NCI-H748 (cell line): Measurements from ENCODE around the gene GATA5.

Experiments
- DNase-seq: peaks from one replicate; lab custom pipeline; 2025; ENCODE audit not compliant: unreplicated experiment; lab: John Stamatoyannopoulos, UW

GATA5 gene

GRCh38 chr20:62475772-62476055, at the start of gene GATA5:
GATA5 (minus strand) TSS chr20:62475995; CDS start chr20:62475521, 474 bp downstream.
- DNase-seq: no peak

GRCh38 chr20:62525014-62525413, 49.2 kb upstream of the GATA5 start:
- DNase-seq: no peak

GRCh38 chr20:62524505-62524911, 48.7 kb upstream of the GATA5 start:
- DNase-seq: no peak

- DNase-seq: no peak
Observed at GRCh38 chr20:62523473-62524203, 47.8 kb upstream of the GATA5 start.

- DNase-seq: no peak
Observed at GRCh38 chr20:62522748-62523396, 47.1 kb upstream of the GATA5 start.

- no peak for DNase-seq
Observed at GRCh38 chr20:62519826-62520225, 44.0 kb upstream of the GATA5 start.

- no peak for DNase-seq
Observed at GRCh38 chr20:62518911-62519310, 43.1 kb upstream of the GATA5 start.

- DNase-seq: no peak
Observed at GRCh38 chr20:62517901-62518610, 42.3 kb upstream of the GATA5 start.

- DNase-seq: no peak
Observed at GRCh38 chr20:62517168-62517567, 41.4 kb upstream of the GATA5 start.

GRCh38 chr20:62516338-62516737, 40.5 kb upstream of the GATA5 start:
- peak; percentile 32 for DNase-seq

- no peak for DNase-seq
Observed at GRCh38 chr20:62515826-62516225, 40.0 kb upstream of the GATA5 start.

- no peak for DNase-seq
Observed at GRCh38 chr20:62515280-62515679, 39.5 kb upstream of the GATA5 start.

- DNase-seq: no peak
Observed at GRCh38 chr20:62513991-62514390, 38.2 kb upstream of the GATA5 start.

GRCh38 chr20:62511915-62512610, 36.3 kb upstream of the GATA5 start:
- DNase-seq: no peak

GRCh38 chr20:62511300-62511914, 35.6 kb upstream of the GATA5 start:
- DNase-seq: no peak

- DNase-seq: peak; percentile 4
Observed at GRCh38 chr20:62508641-62509051, 32.9 kb upstream of the GATA5 start.

- no peak for DNase-seq
Observed at GRCh38 chr20:62507991-62508640, 32.3 kb upstream of the GATA5 start.

GRCh38 chr20:62507323-62507722, 31.5 kb upstream of the GATA5 start:
- DNase-seq: no peak

- DNase-seq: no peak
Observed at GRCh38 chr20:62506791-62507190, 31.0 kb upstream of the GATA5 start.

- DNase-seq: no peak
Observed at GRCh38 chr20:62506087-62506486, 30.3 kb upstream of the GATA5 start.
